Fibroblast of pulmonary artery (primary cell): ENCODE results near the gene FAM76A.
A peak's percentile ranks its signal among the peaks of the same experiment; 100 is the strongest.
"Not testable (repeated sequence)": the region's sequence is repeated elsewhere in the genome, so short reads cannot be mapped to it uniquely, and the experiment has no call there.

Experiments used
- DNase-seq: peaks from one replicate; pipeline ENCODE4 v3.0.0-alpha.2; 2010; ENCODE audit warnings: low read depth
- H3K4me3 ChIP-seq: replicated peaks from 2 replicates; pipeline ENCODE4 v1.5.1; 2011; ENCODE audit warnings: low read depth, mild to moderate bottlenecking, control low read depth, low read length, moderate library complexity
- TF ChIP-seq, protein P1 (sequence below): IDR thresholded peaks from 2 replicates; pipeline ENCODE4 v1.5.1; 2011; ENCODE audit warnings: mild to moderate bottlenecking, control low read depth, low read length, inconsistent platforms; ENCODE audit errors: missing control alignments

FAM76A gene

GRCh38 chr1:27795601-27796000 lies 69.8 kb downstream of the FAM76A start:
- TF ChIP-seq, protein P1, sequence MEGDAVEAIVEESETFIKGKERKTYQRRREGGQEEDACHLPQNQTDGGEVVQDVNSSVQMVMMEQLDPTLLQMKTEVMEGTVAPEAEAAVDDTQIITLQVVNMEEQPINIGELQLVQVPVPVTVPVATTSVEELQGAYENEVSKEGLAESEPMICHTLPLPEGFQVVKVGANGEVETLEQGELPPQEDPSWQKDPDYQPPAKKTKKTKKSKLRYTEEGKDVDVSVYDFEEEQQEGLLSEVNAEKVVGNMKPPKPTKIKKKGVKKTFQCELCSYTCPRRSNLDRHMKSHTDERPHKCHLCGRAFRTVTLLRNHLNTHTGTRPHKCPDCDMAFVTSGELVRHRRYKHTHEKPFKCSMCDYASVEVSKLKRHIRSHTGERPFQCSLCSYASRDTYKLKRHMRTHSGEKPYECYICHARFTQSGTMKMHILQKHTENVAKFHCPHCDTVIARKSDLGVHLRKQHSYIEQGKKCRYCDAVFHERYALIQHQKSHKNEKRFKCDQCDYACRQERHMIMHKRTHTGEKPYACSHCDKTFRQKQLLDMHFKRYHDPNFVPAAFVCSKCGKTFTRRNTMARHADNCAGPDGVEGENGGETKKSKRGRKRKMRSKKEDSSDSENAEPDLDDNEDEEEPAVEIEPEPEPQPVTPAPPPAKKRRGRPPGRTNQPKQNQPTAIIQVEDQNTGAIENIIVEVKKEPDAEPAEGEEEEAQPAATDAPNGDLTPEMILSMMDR = no peak
- H3K4me3 ChIP-seq = no peak overlapping the region
- no peak for DNase-seq

DNA sequence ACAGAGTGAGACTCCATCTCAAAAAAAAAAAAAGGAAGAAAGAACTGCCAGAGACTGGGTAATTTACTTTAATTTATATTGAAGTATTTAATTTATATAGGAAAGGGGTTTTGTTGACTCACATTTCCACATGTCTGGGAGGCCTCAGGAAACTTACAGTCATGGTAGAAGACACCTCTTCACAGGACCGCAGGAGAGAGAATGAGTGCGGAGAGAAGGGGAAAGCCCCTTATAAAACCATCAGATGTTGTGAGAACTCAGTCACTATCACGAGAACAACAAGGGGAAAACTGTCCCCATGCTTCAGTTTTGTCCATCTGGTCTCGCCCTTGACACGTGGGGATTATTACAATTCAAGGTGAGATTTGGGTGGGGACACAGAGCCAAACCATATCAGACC lies 79.0 kb downstream of the FAM76A start:
- H3K4me3 ChIP-seq = no peak overlapping the region
- DNase-seq = no peak
- TF ChIP-seq, protein P1 = no peak

GRCh38 chr1:27806758-27807157 lies 81.0 kb downstream of the FAM76A start:
- TF ChIP-seq, protein P1 = no peak
- H3K4me3 ChIP-seq = no peak overlapping the region
- no peak for DNase-seq

GRCh38 chr1:27807385-27807784 lies 81.6 kb downstream of the FAM76A start:
- peak; percentile 58 for DNase-seq
- TF ChIP-seq, protein P1 = no peak
- no peak overlapping the region for H3K4me3 ChIP-seq

DNA sequence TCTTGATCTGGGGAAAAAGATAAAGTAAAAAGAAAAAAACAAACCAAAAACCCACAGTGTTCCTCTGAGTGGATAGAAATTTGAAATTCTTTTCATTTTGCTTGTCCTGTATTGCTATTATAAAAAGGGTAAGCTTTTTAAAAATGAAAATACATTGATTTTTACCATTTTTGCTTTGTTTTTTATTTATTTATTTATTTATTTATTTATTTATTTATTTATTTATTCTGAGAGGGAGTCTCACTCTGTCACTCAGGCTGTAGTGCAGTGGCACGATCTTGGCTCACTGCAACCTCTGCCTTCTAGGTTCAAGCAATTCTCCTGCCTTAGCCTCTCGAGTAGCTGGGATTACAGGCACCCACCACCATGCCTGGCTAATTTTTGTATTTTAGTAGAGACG lies 82.4 kb downstream of the FAM76A start:
- H3K4me3 ChIP-seq, DNase-seq: not testable (repeated sequence)

- TF ChIP-seq, protein P1 = no peak
- DNase-seq = no peak
Measured at GRCh38 chr1:27809883-27810282, 84.1 kb downstream of the FAM76A start.

GRCh38 chr1:27811741-27812500 lies 86.2 kb downstream of the FAM76A start:
- TF ChIP-seq, protein P1 = no peak
- no peak overlapping the region for H3K4me3 ChIP-seq
- no peak for DNase-seq

More at GRCh38 chr1:27809883-27810282, 84.1 kb downstream of the FAM76A start:
- H3K4me3 ChIP-seq = no peak overlapping the region
